ENCODE data around the gene SRCAP.

DNA sequence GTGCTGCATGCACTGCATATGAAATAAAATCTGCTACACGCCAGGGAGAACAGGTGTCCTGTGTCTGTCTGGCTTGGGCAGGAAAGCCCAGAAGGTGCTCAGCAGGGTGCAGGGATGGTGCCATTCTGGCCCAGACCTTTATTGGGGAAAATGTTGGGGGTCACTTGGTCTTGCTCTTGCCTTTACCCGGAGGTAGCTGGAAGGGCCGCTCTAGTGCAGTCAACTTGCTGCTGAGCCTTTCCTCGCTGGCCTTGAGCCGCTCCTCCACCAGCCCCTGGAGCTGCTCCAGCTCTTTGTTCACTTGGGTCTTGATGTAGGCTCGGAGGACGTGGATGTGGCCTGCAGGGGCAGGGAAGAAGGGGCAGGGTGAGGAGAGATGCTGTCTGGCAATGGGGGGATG lies 58.3 kb downstream of the SRCAP start:
- no peak for TF ChIP-seq POLR2A (IDR thresholded peaks at IDR 0.05)
- TF ChIP-seq, protein P1, sequence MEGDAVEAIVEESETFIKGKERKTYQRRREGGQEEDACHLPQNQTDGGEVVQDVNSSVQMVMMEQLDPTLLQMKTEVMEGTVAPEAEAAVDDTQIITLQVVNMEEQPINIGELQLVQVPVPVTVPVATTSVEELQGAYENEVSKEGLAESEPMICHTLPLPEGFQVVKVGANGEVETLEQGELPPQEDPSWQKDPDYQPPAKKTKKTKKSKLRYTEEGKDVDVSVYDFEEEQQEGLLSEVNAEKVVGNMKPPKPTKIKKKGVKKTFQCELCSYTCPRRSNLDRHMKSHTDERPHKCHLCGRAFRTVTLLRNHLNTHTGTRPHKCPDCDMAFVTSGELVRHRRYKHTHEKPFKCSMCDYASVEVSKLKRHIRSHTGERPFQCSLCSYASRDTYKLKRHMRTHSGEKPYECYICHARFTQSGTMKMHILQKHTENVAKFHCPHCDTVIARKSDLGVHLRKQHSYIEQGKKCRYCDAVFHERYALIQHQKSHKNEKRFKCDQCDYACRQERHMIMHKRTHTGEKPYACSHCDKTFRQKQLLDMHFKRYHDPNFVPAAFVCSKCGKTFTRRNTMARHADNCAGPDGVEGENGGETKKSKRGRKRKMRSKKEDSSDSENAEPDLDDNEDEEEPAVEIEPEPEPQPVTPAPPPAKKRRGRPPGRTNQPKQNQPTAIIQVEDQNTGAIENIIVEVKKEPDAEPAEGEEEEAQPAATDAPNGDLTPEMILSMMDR (IDR thresholded peaks at IDR 0.05): no peak
